A673 (cell line): ENCODE measurements around the gene LGI1. TPM values are rescaled to one million over a fixed set of nuclear protein-coding genes. Genes with fewer than 3 reads are reported as not detected.

Source experiments
- Bru-seq: library from RNA; stranded (reverse); fragments of 400-500 nt; gene quantifications from one replicate; lab custom pipeline; 2021; lab: Mats Ljungman, UMichigan
- BruChase-seq, 2 experiments: library from RNA; stranded (reverse); fragments of 400-500 nt; gene quantifications; one replicate each; lab custom pipeline; 2021; lab: Mats Ljungman, UMichigan
- BruUV-seq: library from RNA; stranded (reverse); fragments of 400-500 nt; replicated peaks from 2 replicates; lab custom pipeline; 2021; lab: Mats Ljungman, UMichigan
- CTCF ChIA-PET: fragments of 300-600 bp; sonication (Branson Sonifier 250); formaldehyde crosslinking; loops from one replicate; lab custom pipeline; 2022; ENCODE audit warnings: antibody characterized with exemption; lab: Charles Lee
- POLR2A ChIA-PET: fragments of 300-600 bp; sonication (Branson Sonifier 250); formaldehyde crosslinking; loops from one replicate; lab custom pipeline; 2022; ENCODE audit warnings: antibody characterized with exemption; ENCODE audit not compliant: low non-redundant PET; lab: Charles Lee
- DNase-seq: peaks from one replicate; pipeline ENCODE4 v3.0.0-alpha.2; 2015; ENCODE audit warnings: low spot score
- H3K27ac ChIP-seq: fragments of 200-600 bp; sonication (generic); 2 replicates; pipeline ENCODE4 v1.5.1; 2016; ENCODE audit warnings: mixed run types, low read depth, mild to moderate bottlenecking, mixed read lengths, antibody characterized with exemption, low read length; ENCODE audit not compliant: poor library complexity, severe bottlenecking
- H3K27me3 ChIP-seq: fragments of 200-600 bp; sonication (generic); replicated peaks from 2 replicates; pipeline ENCODE4 v1.6.1; 2017; ENCODE audit warnings: mixed run types, low read depth, mild to moderate bottlenecking, mixed read lengths, antibody characterized with exemption, low read length; ENCODE audit not compliant: insufficient read depth, poor library complexity
- H3K36me3 ChIP-seq: fragments of 200-600 bp; sonication (generic); 2 replicates; pipeline ENCODE4 v1.6.1; 2016; ENCODE audit warnings: mixed run types, mild to moderate bottlenecking, mixed read lengths, antibody characterized with exemption, low read length; ENCODE audit not compliant: insufficient read depth, poor library complexity, severe bottlenecking
- H3K4me1 ChIP-seq: fragments of 200-600 bp; sonication (generic); 2 replicates; pipeline ENCODE4 v1.6.1; 2017; ENCODE audit warnings: mixed run types, mild to moderate bottlenecking, mixed read lengths, antibody characterized with exemption, low read length; ENCODE audit not compliant: insufficient read depth, poor library complexity, severe bottlenecking
- H3K4me3 ChIP-seq: fragments of 200-600 bp; sonication (generic); 2 replicates; pipeline ENCODE4 v1.5.1; 2016; ENCODE audit warnings: low read depth, mixed run types, mild to moderate bottlenecking, mixed read lengths, low read length; ENCODE audit not compliant: poor library complexity, severe bottlenecking
- H3K9me3 ChIP-seq: fragments of 200-600 bp; sonication (generic); 2 replicates; pipeline ENCODE4 v1.6.1; 2016; ENCODE audit warnings: mixed run types, low read depth, mild to moderate bottlenecking, mixed read lengths, antibody characterized with exemption, low read length; ENCODE audit not compliant: poor library complexity, severe bottlenecking
- CTCF ChIP-seq: fragments of 300-800, 200-600 bp; sonication (generic); conservative IDR thresholded peaks from 2 replicates; pipeline ENCODE4 v1.5.1; 2017; ENCODE audit warnings: low read depth, mild to moderate bottlenecking, antibody characterized with exemption, low read length, moderate library complexity, mixed read lengths
- EZH2 ChIP-seq: fragments of 200-600 bp; sonication (generic); IDR thresholded peaks from 2 replicates; pipeline ENCODE4 v1.6.1; 2017; ENCODE audit warnings: borderline replicate concordance, low read depth, mild to moderate bottlenecking, mixed read lengths, antibody characterized with exemption, low read length; ENCODE audit not compliant: poor library complexity, severe bottlenecking
- intact Hi-C: fragments of 100-400 bp; cut with micrococcal nuclease; formaldehyde crosslinking; loops from one replicate; pipeline ENCODE4 v1.10.0; 2022; ENCODE audit not compliant: unreplicated experiment
- long read RNA-seq: library from polyadenylated mRNA; stranded (forward); transcript quantifications from one replicate; pipeline ENCODE4 v2.0.0, GENCODE V29; 2022
- total RNA-seq: library from RNA; stranded (reverse); gene quantifications from 2 replicates; pipeline ENCODE4 v1.2.3, GENCODE V29; 2021

Gene LGI1
- total RNA-seq (not detected in 2 replicates), Bru-seq, nascent RNA (not detected), BruChase-seq, experiment 1, labeled RNA remaining after a 2-hour chase (not detected), BruChase-seq, experiment 2, labeled RNA remaining after a 6-hour chase (not detected)
- long read RNA-seq = 0 reads

DNA sequence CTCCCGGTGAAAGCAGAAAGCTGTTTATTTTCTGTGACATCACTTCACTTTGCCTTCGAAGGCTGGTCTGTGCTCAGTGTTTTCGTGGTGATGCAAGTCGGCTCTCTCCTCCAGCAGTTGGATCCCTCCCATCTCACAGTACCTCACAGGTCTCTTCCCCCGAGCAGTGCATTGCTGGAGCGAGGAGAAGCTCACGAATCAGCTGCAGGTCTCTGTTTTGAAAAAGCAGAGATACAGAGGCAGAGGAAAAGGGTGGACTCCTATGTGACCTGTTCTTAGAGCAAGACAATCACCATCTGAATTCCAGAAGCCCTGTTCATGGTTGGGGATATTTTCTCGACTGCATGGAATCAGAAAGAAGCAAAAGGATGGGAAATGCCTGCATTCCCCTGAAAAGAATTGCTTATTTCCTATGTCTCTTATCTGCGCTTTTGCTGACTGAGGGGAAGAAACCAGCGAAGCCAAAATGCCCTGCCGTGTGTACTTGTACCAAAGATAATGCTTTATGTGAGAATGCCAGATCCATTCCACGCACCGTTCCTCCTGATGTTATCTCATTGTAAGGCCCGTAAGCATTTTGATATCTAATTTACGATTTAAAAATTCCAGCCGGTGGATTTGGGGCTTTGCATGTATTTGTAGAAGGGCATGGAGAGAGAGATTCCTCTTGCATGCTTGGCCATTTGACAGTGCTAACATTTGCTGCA lies at the start of gene LGI1:
Gene LGI1 (plus strand): TSS at position 136 of the 707 bp plus-strand sequence. CDS start 209 bp downstream, at position 345.
- H3K9me3 ChIP-seq = no peaks in the 10 kb centered on the region
- H3K4me1 ChIP-seq = no peaks in the 10 kb centered on the region
- H3K27me3 ChIP-seq = peaks cover 3% of the 10 kb centered on the region
- no peak for DNase-seq
- no peak for TF ChIP-seq CTCF
- TF ChIP-seq EZH2 = no peak
- ChIA-PET CTCF (no interaction called here), POLR2A (no interaction called here)
- intact Hi-C loops = no loop called here
- H3K4me3 ChIP-seq = no peak within 1 kb of the TSS
- no peaks in the 10 kb centered on the region for H3K36me3 ChIP-seq
- H3K27ac ChIP-seq = no peak within 1 kb of the TSS
- BruUV-seq = no TSS peak

DNA sequence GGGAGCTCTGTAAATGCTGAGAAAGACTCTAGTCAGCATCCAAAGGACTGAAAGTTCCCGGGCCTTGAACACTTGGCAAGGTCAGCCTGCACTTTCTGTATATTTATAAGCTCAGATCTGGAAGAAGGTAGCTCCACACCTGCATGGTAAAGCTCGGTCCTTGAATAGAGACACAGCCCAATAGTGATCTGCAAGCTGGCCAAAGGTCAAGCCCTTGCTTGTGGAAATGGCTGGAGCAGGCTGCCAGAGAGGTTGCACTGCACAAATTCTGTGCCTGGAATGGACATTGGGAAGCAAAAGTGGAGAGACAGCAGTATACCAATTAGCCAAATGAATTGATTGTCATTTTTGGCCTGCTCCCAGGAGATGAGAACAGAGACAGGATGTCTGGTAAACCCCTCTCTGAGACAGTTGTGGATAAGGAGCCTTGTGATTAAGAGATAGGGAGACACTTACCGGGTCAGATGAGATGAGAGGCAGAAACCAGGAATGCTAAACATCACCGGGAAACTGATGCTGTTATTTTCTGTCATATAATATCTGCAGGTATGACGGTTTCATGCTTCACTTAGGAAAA lies 47.3 kb upstream of the LGI1 start:
- Histone ChIP-seq H3K4me3 (no peak overlapping the region), H3K36me3 (no peaks in the 10 kb centered on the region), H3K4me1 (no peaks in the 10 kb centered on the region), H3K27ac (no peak overlapping the region), H3K9me3 (no peaks in the 10 kb centered on the region), H3K27me3 (no peaks in the 10 kb centered on the region)
- ChIA-PET POLR2A (no interaction called here), CTCF (no interaction called here)
- TF ChIP-seq EZH2 (no peak), CTCF (no peak)
- no TSS peak for BruUV-seq
- no peak for DNase-seq
- intact Hi-C loops = no loop called here

DNA sequence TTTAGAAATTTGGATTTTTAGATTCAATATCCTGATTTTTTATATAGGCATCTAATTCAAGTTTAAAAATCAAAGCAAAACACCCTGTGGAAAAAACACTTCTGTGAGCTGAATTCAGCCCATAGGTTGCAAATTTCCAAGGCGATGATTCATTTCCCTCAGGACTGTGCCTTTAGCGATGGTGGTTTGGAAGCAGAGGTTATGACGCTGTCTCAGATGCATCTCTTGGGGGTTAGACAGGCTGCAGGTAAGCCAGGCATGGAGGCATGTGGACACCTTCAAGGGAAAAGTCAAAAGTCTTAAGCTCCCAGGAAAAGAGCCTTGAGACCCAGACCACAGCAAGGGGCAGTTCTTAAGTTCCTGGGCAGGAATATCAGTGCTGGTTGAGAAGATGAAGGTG lies 45.8 kb upstream of the LGI1 start:
- Histone ChIP-seq H3K27me3 (no peaks in the 10 kb centered on the region), H3K36me3 (no peaks in the 10 kb centered on the region), H3K9me3 (no peaks in the 10 kb centered on the region), H3K4me3 (no peak overlapping the region), H3K4me1 (no peaks in the 10 kb centered on the region), H3K27ac (no peak overlapping the region)
- no peak for DNase-seq
- no peak for TF ChIP-seq EZH2
- TF ChIP-seq CTCF = no peak
- BruUV-seq = no TSS peak
- ChIA-PET CTCF (no interaction called here), POLR2A (interaction anchor here (0.5 kb wide), 1 partner anchor 9 kb away, joined by 9 read pairs; the partner anchor contains the start of gene FRA10AC1)
- intact Hi-C loops = no loop called here
